ENCODE measurements around the gene BCL7C. TPM values are rescaled to one million over a fixed set of nuclear protein-coding genes. Genes with fewer than 3 reads are reported as not detected.

BCL7C gene
- total and polyA plus RNA-seq, 2 of the 13 experiments (the other 11 are each of a cell fraction or from before 2014, with no cell fraction given) = 17.7 to 33.8 TPM

DNA sequence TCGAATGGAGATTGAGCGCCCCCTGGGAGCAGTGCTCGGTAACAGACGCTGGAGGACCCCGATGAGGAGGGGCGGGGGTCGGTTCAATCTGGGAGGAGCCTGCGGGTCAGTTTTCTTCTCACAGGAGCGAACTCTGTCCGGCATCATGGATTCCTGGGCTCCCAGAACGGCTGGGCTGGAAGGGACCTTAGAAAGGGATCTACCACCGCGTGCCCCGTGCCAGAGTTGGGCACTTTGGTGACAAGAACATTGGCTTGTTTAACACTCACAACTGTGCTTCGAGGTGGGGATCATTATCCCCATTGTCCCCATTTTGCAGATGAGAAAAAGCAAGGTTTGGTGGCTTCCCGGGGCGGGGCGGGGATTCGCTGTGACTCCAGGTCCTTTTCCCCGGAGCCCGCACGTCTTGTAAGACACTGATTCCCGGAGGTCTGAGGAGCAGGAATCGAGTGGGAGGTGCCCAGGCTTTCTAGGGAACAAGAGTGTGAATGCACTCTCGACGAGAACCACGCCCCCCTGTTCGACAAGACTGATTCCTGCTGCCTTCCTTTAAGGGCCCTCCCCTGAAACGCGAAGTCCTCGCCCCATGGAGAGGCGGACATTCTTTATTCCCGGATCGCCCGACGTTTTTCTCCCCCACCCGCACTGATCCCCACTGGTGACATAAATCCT, 28.0 kb upstream of the BCL7C start (continued):
- TF ChIP-seq MTERF4 (CRISPR knock-in tag; IDR thresholded peaks at IDR 0.05) (peak; percentile 67; the same call in 1 of the 2 replicates), ZNF552 (CRISPR knock-in tag; IDR thresholded peaks at IDR 0.05; ENCODE audit: borderline replicate concordance) (0 out of 2 replicates have a peak, but pooled peaks have one; percentile 87), ZSCAN22 (CRISPR knock-in tag; IDR thresholded peaks at IDR 0.05) (0 out of 2 replicates have a peak, but pooled peaks have one; percentile 58), HDAC2 (CRISPR knock-in tag; IDR thresholded peaks at IDR 0.05) (peak; percentile 57), ZNF770 (CRISPR knock-in tag; IDR thresholded peaks at IDR 0.05) (0 out of 2 replicates have a peak, but pooled peaks have one; percentile 39), ZMYM4 (CRISPR knock-in tag; IDR thresholded peaks at IDR 0.05) (peak; percentile 28; the same call in 1 of the 2 replicates), ZNF3 (CRISPR knock-in tag; IDR thresholded peaks at IDR 0.05) (peak; percentile 66; the same call in 1 of the 2 replicates), SYNCRIP (IDR thresholded peaks at IDR 0.05; ENCODE audit: insufficient read depth, low read depth, low read length) (no peak), ZSCAN25 (CRISPR knock-in tag; IDR thresholded peaks at IDR 0.05) (peak; percentile 24; the same call in 1 of the 2 replicates), ZNF234 (CRISPR knock-in tag; conservative IDR thresholded peaks at IDR 0.05) (peak; percentile 83; the same call in 1 of the 2 replicates), NRL (CRISPR knock-in tag; IDR thresholded peaks at IDR 0.05; ENCODE audit: borderline replicate concordance) (peak; percentile 20), JDP2 (CRISPR knock-in tag; IDR thresholded peaks at IDR 0.05; ENCODE audit: borderline replicate concordance) (no peak), ZNF574 (CRISPR knock-in tag; IDR thresholded peaks at IDR 0.05) (peak; percentile 83), POGZ (CRISPR knock-in tag; IDR thresholded peaks at IDR 0.05) (no peak), HOXA3 (CRISPR knock-in tag; IDR thresholded peaks at IDR 0.05) (peak; percentile 66), NFATC3 (CRISPR knock-in tag; IDR thresholded peaks at IDR 0.05) (peak; percentile 61; the same call in 1 of the 2 replicates), NFKB2 (CRISPR knock-in tag; IDR thresholded peaks at IDR 0.05; ENCODE audit: borderline replicate concordance) (0 out of 2 replicates have a peak, but pooled peaks have one; percentile 13), ZNF12 (CRISPR knock-in tag; IDR thresholded peaks at IDR 0.05) (peak; percentile 6; the same call in 1 of the 2 replicates)
- TF ChIP-seq, protein P1, sequence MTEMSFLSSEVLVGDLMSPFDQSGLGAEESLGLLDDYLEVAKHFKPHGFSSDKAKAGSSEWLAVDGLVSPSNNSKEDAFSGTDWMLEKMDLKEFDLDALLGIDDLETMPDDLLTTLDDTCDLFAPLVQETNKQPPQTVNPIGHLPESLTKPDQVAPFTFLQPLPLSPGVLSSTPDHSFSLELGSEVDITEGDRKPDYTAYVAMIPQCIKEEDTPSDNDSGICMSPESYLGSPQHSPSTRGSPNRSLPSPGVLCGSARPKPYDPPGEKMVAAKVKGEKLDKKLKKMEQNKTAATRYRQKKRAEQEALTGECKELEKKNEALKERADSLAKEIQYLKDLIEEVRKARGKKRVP (CRISPR knock-in tag; IDR thresholded peaks at IDR 0.05) = no peak
- TF ChIP-seq, protein P2, sequence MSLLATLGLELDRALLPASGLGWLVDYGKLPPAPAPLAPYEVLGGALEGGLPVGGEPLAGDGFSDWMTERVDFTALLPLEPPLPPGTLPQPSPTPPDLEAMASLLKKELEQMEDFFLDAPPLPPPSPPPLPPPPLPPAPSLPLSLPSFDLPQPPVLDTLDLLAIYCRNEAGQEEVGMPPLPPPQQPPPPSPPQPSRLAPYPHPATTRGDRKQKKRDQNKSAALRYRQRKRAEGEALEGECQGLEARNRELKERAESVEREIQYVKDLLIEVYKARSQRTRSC (CRISPR knock-in tag; IDR thresholded peaks at IDR 0.05; ENCODE audit: low read depth) = 0 out of 2 replicates have a peak, but pooled peaks have one; percentile 49

Data from HepG2 (cell line).